ENCODE measurements around the gene ITGA6. TPM values are rescaled to one million over a fixed set of nuclear protein-coding genes. Genes with fewer than 3 reads are reported as not detected.

ITGA6 gene
- total RNA-seq, 1 experiment from 2014 or later = 93.1 TPM

- RAD21 ChIA-PET (ENCODE audit: low non-redundant PET in 1 of 2, low total read pairs in 2 of 2, uncharacterized antibody in 2 of 2, unreplicated experiment in 2 of 2) = no interaction called here
- peaks cover 5 to 32% of the 10 kb centered on the region in 2 experiments; a peak in 3 of 4 replicates for H3K4me1 ChIP-seq (ENCODE audit: control insufficient read depth in 1 of 2, insufficient read depth in 2 of 2, low read length in 2 of 2)
- H3K27me3 ChIP-seq (ENCODE audit: insufficient read depth, low read length) = no peaks in the 10 kb centered on the region
- intact Hi-C loops (cut with micrococcal nuclease) = no loop called here
- no peak overlapping the region for H2AFZ ChIP-seq (ENCODE audit: low read depth, low read length, poor library complexity, severe bottlenecking)
- H3K4me2 ChIP-seq (ENCODE audit: low read length) = no peak overlapping the region
- H3K9me2 ChIP-seq (ENCODE audit: insufficient read depth) = no peaks in the 10 kb centered on the region
- no peak overlapping the region for H3K4me3 ChIP-seq (replicated peaks in 1 of 2; ENCODE audit: low read depth in 1 of 2, low read length in 2 of 2)
- H3K36me3 ChIP-seq (ENCODE audit: control insufficient read depth in 1 of 2, insufficient read depth in 2 of 2, low read length in 2 of 2) = no peaks in the 10 kb centered on the region
- BruUV-seq (replicated peaks) = no TSS peak
- H3K9me3 ChIP-seq (ENCODE audit: control insufficient read depth in 1 of 2, insufficient read depth in 1 of 2, low read depth in 1 of 2, low read length in 2 of 2) = no peaks in the 10 kb centered on the region
- DNase-seq (ENCODE audit: low read depth, low spot score) (no peak), ATAC-seq (no peak)
- CTCF ChIA-PET = no interaction called here
- TF ChIP-seq ATF3 (IDR thresholded peaks at IDR 0.05) (no peak), EZH2 (IDR thresholded peaks at IDR 0.05) (no peak), CTCF (IDR thresholded peaks at IDR 0.05 in 2 of 3, conservative IDR thresholded peaks at IDR 0.05 in 1 of 3; ENCODE audit: borderline replicate concordance in 1 of 3, insufficient read depth in 1 of 3, low read depth in 2 of 3, low read length in 2 of 3) (no peak), RAD21 (IDR thresholded peaks at IDR 0.05; ENCODE audit: low read depth) (no peak), ELF1 (IDR thresholded peaks at IDR 0.05; ENCODE audit: borderline replicate concordance, low read depth) (no peak), POLR2A (IDR thresholded peaks at IDR 0.05; ENCODE audit: borderline replicate concordance, extremely low read depth, insufficient read depth, insufficient read length) (no peak), SIN3A (IDR thresholded peaks at IDR 0.05; ENCODE audit: low read depth) (no peak), CEBPB (IDR thresholded peaks at IDR 0.05; ENCODE audit: low read depth) (no peak), CBX3 (IDR thresholded peaks at IDR 0.05; ENCODE audit: low read depth) (no peak), JUND (IDR thresholded peaks at IDR 0.05) (peak; percentile 28; the same call in 1 of the 2 replicates), FOSL1 (IDR thresholded peaks at IDR 0.05; ENCODE audit: low read depth) (peak; percentile 11; the same call in 1 of the 2 replicates), EZH2phosphoT487 (IDR thresholded peaks at IDR 0.05; ENCODE audit: borderline replicate concordance) (no peak)
- TF ChIP-seq, protein P1, sequence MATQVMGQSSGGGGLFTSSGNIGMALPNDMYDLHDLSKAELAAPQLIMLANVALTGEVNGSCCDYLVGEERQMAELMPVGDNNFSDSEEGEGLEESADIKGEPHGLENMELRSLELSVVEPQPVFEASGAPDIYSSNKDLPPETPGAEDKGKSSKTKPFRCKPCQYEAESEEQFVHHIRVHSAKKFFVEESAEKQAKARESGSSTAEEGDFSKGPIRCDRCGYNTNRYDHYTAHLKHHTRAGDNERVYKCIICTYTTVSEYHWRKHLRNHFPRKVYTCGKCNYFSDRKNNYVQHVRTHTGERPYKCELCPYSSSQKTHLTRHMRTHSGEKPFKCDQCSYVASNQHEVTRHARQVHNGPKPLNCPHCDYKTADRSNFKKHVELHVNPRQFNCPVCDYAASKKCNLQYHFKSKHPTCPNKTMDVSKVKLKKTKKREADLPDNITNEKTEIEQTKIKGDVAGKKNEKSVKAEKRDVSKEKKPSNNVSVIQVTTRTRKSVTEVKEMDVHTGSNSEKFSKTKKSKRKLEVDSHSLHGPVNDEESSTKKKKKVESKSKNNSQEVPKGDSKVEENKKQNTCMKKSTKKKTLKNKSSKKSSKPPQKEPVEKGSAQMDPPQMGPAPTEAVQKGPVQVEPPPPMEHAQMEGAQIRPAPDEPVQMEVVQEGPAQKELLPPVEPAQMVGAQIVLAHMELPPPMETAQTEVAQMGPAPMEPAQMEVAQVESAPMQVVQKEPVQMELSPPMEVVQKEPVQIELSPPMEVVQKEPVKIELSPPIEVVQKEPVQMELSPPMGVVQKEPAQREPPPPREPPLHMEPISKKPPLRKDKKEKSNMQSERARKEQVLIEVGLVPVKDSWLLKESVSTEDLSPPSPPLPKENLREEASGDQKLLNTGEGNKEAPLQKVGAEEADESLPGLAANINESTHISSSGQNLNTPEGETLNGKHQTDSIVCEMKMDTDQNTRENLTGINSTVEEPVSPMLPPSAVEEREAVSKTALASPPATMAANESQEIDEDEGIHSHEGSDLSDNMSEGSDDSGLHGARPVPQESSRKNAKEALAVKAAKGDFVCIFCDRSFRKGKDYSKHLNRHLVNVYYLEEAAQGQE (IDR thresholded peaks at IDR 0.05; ENCODE audit: low read depth) = no peak
- no peak overlapping the region for H3K27ac ChIP-seq (ENCODE audit: low read depth, low read length)
- no peak overlapping the region for H3K9ac ChIP-seq (ENCODE audit: low read length)
- H3K79me2 ChIP-seq (ENCODE audit: insufficient read depth, low read length) = peaks cover 12% of the 10 kb centered on the region
- POLR2A ChIA-PET = no interaction called here
- H4K20me1 ChIP-seq (ENCODE audit: insufficient read depth) = no peaks in the 10 kb centered on the region
Measured at GRCh38 chr2:172552547-172553291, 125.3 kb downstream of the ITGA6 start.

Measured in HCT116 (cell line).